ENCODE measurements around the gene HOXA7.

The HOXA7 gene

DNA sequence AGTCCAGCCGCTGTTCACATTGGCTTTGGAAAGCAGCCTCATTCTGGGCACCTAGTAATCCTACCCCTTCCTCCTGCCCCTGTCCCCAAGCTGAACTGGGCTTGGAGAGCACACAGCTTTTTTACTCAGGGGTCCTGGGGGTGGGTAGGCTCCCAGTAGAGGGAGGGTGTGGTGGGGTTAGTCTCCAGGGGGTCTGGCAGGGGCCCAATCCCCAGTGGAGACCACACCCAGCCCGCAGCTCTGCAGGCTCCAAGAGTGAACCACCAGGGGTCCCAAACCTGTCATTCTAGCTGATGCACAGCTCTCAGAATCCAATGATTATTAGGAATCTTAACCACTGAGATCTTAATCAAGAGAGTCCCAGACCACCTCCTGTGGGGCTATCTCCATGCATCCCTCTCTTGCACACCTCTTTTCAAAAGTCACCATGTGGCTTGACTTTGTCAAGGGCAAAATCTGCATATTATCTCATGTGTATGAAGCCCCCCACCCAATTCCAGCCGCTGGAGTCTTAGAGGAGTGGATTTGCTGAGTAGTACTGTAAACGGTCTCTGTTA is 25.9 kb upstream of the HOXA7 start:
- DNase-seq: peak; percentile 46

GRCh38 chr7:27181795-27182275 is 25.4 kb upstream of the HOXA7 start:
- peak; percentile 43 for DNase-seq

GRCh38 chr7:27180431-27181420 is 24.3 kb upstream of the HOXA7 start:
- peak; percentile 52 for DNase-seq

- peak; percentile 95 for DNase-seq
Observed at GRCh38 chr7:27179503-27180430, 23.3 kb upstream of the HOXA7 start.

- DNase-seq: peak; percentile 61
Observed at GRCh38 chr7:27179030-27179429, 22.6 kb upstream of the HOXA7 start.

GRCh38 chr7:27178366-27178765 is 21.9 kb upstream of the HOXA7 start:
- DNase-seq: peak; percentile 61

DNA sequence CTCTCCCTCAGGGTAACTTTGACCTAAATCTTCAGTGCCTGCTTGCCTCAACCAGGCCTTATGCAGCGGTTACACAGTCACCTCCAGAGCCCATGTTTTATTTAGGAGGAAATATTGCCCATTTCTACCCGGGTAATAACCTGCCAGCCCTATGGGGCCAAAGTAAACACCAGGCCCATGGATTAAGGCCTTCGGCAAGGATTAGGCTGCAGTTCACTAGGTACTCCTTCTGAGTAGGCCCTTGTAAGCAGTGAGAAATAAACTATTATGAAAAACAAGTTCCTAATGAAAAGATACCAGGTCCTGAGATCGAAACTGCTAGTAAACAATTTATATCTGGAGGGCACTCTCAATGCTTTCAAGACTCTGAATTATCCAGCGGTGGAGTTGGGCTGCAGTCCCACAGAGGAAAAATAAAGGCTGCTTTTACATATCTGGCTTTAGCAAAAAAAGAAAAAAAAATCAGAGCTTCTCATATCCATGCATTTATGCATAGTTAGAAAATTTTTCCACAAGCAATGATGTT is 21.4 kb upstream of the HOXA7 start:
- DNase-seq: peak; percentile 48

- peak; percentile 62 for DNase-seq
Observed at GRCh38 chr7:27176962-27177794, 20.7 kb upstream of the HOXA7 start.

DNA sequence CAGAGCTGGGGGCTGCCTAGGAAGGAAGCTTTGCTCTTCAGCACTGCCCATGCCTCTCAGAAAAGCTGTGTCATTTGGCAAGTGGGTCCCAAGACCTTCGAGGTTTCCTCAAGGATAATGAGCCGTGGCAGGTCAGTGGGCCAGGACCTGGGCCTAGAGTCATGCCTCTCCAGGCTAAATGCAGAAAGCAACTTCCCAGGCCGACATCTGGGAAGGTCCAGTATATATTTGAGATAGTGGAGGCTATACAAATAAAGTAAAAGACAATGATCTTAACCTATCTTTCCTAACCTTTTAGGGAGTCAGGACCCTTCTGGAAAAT is 20.0 kb upstream of the HOXA7 start:
- DNase-seq: no peak

DNA sequence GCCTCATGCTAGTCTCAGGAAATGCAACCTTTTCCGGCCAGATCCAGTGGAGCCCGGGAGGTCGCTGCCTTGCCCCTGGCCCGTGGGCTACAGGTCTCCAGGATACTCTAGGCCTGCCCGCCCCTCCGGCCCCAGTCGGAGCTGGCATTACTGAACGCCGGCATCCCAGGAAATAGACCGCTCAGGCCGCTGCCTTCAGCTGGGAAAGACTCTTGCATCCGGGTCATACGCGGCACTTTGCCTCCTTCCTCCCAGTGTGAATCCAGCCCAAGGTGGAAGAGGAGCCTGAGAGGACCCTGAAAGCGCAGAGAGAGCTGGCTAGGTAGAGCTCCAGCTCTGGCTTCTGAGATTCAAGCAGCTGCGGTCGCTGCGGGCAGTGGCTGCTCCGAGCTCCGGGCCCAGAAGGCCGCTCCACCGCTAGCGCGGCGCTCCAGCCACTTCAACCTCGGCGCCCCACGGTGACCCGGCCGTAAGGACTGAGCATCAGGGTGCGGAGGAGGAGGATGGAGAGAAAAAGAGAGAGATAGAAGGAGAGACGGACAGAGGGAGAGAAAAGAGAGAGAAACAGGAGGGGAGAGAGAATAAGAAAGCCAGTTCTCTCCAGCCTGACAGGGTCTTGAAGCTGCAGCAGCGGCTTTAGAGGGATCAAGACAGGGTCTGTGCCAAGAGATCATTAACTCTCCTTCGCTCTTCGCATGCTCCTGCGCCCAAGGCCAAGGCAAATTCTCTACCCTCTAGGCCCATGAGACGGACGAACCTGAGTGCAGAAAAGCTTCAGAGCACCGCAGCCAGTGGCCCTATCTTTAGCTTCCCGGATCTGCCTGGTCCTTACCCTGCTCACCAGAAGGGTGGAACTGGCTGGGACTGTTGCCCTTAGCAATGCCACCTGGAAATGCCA is 19.4 kb upstream of the HOXA7 start:
- peak; percentile 77 for DNase-seq

DNA sequence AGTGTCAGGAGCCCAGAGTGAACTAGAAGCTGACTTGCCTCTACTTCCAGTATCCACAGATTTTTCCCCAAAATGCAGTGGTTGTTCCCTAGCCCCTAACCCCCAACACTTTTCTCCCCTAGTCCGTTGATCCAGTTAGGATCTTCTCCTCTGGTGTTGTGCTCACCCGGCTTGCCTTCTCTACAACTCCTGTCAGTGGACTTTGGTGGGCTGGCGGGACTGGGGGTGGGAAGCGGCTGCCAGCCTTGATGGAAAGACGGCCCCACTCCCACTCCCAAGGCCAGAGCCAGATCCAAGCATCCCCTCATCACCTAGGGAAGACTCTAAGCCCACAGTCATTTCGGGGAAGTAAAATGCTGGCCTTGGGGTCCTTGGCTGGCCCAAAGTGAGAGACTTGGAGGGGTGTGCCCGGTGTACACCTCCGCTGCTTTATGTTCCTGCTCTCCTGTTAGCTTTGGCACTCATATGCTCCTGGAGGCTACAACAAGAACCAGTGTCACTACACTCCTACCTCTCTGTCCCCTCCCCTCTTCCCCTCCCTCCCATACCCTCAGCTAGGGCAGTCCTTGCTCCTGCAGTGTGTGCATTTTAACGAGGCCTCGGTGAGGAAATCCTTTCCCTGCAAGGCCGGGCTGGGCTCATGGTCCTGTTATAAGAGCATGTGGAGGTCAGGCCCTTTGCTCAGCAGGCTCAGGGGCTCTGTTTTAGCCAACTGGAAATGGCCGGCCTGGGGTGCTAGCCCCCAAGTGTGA is 18.6 kb upstream of the HOXA7 start:
- peak; percentile 83 for DNase-seq

DNA sequence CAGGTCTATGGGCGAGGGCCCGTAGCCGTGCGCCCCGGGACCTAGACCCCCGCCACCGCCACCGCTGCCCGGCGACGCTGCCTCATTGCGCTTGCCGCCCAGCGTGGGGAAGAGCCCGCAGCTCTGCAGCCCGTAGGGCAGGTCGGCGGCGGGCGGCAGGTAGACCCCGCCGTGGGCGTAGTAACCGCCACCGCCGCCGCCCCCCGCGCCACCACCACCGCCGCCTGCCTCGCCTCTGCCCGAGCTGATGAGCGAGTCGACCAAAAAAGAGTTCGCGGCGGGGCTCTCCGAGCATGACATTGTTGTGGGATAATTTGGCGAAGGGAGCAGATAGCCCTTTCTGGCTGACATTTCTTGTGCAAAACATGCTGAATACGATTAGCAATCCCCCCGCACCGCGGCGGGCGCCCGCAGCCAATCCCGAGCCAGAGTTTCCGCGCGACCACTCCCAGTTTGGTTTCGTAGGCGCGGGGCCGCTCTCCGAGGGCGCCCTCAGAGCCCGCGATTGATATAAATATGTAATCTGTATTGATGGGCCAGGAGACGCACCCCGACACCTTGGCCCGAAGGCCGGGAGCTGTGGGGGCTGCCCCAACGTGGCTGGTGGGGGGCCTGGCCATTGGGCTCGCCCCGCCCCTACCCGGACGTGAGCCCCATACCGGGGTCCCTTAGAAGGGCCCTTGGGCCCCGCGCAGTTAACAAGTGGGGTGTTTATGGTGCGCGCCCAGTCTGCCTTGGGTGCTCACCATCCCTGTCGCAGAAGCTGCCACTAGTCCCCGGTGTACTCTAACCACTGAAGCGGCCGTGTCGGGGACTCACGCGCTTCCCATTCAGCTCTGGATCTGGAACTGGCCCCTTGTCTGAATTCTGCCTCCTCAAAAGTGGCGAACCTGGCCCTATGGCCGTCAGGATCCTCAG is 17.7 kb upstream of the HOXA7 start, which contains the start of gene HOXA10:
TSS of gene HOXA10 (minus strand) at position 365 of the 918 bp plus-strand sequence. CDS start at position 351, 14 bp downstream.
- peak; percentile 90 for DNase-seq

DNA sequence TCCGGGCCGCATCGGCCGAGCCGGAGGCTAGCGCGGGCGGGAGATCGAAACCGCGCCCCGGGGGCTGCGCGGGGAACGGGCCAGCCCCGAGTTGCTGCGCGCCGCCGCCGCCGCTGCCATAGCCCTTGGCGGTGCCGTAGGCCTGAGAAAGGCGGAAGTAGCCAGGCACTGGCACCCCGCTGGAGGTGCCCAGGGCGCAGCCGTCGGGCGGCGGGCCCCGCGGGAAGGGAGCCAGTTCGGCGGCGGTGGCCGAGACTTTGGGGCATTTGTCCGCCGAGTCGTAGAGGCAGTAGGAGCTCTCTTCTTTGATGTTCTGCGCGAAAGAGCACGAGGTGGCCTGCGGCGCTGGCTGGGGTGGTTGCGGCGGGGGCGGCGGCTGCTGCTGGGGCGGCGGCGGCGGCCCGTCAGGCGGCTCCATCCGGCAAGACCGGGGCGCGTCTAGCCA is 17.1 kb upstream of the HOXA7 start:
- peak; percentile 66 for DNase-seq

GRCh38 chr7:27172823-27173510 is 16.5 kb upstream of the HOXA7 start:
- DNase-seq: peak; percentile 87

GRCh38 chr7:27172315-27172774 is 15.9 kb upstream of the HOXA7 start:
- DNase-seq: peak; percentile 69

GRCh38 chr7:27171637-27172314 is 15.3 kb upstream of the HOXA7 start:
- peak; percentile 79 for DNase-seq

- DNase-seq: peak; percentile 77
Observed at GRCh38 chr7:27171325-27171636, 14.8 kb upstream of the HOXA7 start.
